Muscle of arm (tissue), 12 donors: Measurements from ENCODE around the gene CFLAR. TPM values are rescaled to one million over a fixed set of nuclear protein-coding genes. Genes with fewer than 3 reads are reported as not detected.
"Not testable (repeated sequence)": the region's sequence is repeated elsewhere in the genome, so short reads cannot be mapped to it uniquely, and the experiment has no call there.

Experiments used
- DNase-seq: peaks from one replicate; pipeline ENCODE4 v3.0.0-alpha.2; 2013
- polyA plus RNA-seq, 12 donors: library from polyadenylated mRNA; unstranded; fragments of 120-200 nt; gene quantifications; one replicate each; pipeline ENCODE4 v1.2.1, GENCODE V29; 2013; ENCODE audit not compliant: insufficient read length in 12 of 12

Gene CFLAR
- polyA plus RNA-seq, 12 donors = 30.8 to 62.4 (median 40.3) TPM; not detected in 1

GRCh38 chr2:201174687-201175086 is 58.7 kb downstream of the CFLAR start:
- DNase-seq = no peak

- DNase-seq = no peak
These were observed 60.1 kb downstream of the CFLAR start for GRCh38 chr2:201176081-201176481.

GRCh38 chr2:201180010-201180409 is 64.0 kb downstream of the CFLAR start:
- DNase-seq = no peak

DNA sequence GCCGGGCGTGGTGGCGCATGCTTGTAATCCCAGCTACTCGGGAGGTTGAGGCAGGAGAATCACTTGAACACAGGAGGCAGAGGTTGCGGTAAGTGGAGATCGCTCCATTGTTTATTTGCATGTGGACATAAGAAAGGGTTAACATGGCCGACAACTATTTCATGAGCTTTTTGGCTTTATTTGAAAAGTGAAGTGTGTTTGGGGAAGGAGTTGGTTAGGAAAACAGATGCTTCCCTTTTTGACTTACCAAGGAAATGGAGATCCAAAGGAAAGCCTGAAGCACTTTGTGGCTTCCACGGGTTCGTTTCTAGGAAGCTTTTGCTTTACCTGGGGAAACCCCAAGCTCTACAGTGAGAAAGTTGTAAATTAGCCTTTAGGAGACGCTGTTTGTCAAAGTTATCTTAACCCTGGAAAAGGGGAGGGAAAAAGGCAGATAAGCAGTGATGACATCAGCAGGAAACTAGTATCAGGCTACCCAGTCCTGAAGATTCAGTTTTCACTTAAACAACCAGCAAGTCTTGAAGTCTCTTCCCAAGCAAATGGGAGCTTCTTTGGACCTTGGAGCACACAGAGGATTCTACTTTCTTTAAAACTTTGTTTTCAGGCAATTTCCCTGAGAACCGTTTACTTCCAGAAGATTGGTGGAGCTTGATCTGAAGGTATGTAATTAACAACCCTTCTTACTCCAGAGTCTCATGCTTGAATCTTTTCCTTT is 66.8 kb downstream of the CFLAR start, which contains the start of gene CASP10:
Gene CASP10 (plus strand): TSS at position 492 of the 715 bp plus-strand sequence. CDS start 2,637 bp downstream, outside the sequence.
- DNase-seq = no peak

DNA sequence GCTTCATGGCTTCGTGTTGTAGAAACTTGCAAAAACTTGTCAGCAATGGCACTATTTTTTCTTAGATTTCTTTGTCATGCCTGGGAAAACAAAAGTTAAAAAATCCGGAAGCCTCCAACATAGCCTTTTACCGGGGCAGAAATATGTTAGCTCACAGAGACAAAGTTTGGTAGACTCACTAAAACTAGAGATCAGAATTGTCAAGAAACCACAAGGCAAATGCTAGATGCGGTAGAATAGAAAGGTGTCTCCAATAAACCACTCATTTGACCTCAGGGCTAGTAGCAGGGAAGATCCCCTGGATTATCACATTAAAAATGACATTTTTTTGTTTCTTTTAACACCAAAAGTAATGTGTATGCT is 67.4 kb downstream of the CFLAR start:
- no peak for DNase-seq

DNA sequence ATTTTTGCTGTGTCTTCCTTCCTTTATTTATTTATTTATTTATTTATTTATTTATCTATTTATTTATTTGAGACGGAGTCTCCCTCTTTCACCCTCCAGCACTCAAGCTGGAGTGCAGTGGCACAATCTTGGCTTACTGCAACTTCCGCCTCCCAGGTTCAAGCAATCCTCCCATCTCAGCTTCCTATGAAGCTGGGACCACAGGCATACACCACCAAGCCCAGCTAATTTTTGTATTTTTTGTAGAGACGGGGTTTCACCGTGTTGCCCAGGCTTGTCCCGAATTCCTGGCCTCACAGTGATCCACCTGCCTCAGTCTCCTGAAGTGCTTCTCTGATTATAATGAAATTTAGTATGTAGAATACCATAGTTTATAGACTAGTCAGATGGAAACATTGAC is 67.9 kb downstream of the CFLAR start:
- DNase-seq = not testable (repeated sequence)

GRCh38 chr2:201184248-201184647 is 68.3 kb downstream of the CFLAR start:
- DNase-seq = not testable (repeated sequence)

GRCh38 chr2:201185863-201186262 is 69.9 kb downstream of the CFLAR start:
- no peak for DNase-seq

GRCh38 chr2:201186982-201187381 is 71.0 kb downstream of the CFLAR start:
- no peak for DNase-seq

DNA sequence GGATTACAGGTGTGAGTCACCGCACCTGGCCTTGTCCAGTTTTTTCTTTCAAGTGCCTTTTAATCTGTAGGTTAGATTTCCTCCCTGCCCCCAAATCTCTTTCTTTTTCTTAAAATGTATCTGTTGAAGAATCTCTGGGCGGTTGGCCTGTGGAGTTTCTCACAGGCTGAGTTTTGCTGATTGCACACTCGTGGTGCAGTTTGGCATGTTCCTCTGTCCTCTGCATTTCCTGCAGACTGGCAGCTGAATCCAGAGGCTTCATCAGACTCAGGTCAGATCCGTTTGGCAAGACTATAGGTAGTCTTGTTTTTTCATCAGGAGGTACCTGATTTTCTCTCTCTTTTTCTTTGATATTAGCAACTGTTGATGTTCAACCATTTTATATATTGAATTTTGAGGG is 72.5 kb downstream of the CFLAR start:
- DNase-seq = no peak

- no peak for DNase-seq
These were observed 75.3 kb downstream of the CFLAR start for GRCh38 chr2:201191132-201191875.

DNA sequence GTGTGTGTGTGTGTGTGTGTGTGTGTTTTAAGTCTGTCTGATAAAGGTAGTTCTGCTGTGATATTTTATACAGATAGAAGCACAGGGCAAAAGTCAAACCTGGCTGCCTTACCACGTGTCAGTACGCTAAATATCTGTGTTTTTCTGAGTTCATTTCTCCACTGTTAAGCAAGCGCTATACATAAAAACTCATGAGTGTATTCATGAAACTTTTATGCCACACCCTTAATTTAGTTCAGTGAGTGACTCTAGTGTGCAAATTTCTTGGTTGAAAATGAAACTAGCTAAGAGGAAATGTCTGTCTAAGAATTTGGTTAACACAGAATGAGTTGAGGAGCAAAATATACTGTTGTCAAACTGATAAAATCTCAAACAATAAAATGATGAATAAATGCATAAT is 78.1 kb downstream of the CFLAR start:
- no peak for DNase-seq

GRCh38 chr2:201195331-201195730 is 79.4 kb downstream of the CFLAR start:
- no peak for DNase-seq

DNA sequence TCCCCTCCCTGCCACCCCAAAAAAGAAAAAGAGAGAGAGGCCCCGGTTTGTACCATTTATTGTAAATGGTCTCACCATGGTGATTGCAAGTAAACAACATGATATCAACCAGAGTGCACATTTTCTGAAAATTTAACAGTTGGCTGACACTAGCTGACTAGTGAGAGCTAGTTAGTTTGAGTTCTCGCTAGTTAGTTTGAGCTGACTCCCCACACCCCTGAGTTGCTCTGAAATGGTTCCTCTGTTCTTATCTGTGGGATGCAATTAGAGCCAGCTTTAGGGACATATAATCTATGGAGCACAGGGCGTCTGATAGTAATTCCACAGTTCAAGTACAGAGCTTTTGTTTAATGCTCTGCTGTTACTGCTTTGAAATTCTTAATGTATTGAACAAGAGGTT is 80.0 kb downstream of the CFLAR start:
- no peak for DNase-seq

- no peak for DNase-seq
These were observed 80.8 kb downstream of the CFLAR start for GRCh38 chr2:201196803-201197202.

DNA sequence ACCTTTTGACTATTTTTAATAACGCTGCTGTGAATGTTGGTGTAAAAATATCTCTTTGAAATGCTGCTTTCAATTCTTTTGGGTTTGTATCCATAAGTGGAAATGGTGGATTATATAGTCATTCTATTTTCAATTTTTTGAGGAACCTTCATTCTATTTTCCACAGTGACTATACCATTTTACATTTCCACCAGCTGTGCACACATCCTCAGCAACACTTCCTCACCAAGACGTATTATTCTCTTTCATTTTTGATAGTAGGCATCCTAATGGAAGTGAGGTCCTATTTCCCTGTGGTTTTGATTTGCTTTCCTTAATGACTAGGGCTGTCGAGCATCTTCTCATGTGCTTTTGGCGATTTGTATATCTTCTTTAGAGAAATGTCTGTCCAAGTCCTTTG is 81.8 kb downstream of the CFLAR start:
- no peak for DNase-seq

DNA sequence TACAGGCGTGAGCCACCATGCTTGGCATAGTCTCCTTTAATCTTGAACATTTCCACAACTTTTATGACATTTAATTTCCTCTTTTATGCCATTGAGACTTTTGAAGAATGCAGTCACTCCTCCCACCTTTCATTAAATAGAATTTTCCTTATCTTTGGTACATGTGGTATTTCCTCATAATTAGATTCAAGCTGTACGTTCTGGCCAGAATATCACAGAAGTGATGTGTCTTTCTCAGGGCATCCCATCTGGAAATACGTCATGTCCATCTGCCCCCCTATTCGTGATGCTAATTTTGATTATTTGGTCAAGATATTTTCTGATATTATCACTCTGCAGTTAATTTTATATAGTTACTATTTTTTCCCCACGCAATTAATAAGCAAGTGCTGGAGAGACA is 83.9 kb downstream of the CFLAR start:
- no peak for DNase-seq

- no peak for DNase-seq
These were observed 84.4 kb downstream of the CFLAR start for GRCh38 chr2:201200345-201200744.

- no peak for DNase-seq
These were observed 85.4 kb downstream of the CFLAR start for GRCh38 chr2:201201371-201201770.

GRCh38 chr2:201203916-201204654 is 88.1 kb downstream of the CFLAR start:
- no peak for DNase-seq

DNA sequence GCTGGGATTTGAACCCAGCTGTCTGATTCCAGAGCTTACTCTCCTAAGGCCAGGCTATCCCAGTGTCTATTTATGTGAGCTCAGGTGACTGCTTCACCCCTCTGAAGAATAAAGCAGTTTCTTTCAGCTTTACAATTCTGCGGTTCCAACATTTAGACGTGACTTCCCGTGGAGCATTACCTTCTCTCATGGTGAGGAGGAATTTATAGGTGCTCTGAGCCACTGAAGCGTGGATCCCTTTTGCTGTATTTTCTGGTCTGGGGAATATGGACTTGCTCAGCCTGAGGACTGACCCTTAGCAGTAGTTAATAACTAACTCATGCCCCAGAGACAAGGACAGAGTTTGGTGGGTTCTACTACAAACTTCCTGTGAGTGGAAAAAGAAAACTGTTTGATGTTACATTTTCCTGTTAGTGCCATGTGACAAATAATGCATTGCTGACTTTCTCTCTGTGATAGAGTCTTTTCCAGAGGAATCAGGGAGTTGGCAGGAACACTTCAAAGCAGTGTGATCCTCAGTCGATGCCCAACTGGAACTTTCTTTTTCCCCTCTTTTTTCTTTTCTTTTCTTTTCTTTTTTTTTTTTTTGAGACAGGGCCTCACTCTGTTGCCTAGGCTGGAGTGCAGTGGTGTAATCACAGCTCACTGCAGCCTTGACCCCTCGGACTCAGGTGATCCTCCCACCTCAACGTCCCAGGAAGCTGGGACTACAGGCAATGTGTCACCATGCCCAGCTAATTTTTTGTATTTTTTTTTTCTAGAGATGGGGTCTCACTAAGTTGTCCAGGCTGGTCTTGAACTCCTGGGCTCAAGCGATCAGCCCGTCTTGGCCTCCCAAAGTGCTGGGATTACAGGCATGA is 88.9 kb downstream of the CFLAR start:
- DNase-seq = no peak

DNA sequence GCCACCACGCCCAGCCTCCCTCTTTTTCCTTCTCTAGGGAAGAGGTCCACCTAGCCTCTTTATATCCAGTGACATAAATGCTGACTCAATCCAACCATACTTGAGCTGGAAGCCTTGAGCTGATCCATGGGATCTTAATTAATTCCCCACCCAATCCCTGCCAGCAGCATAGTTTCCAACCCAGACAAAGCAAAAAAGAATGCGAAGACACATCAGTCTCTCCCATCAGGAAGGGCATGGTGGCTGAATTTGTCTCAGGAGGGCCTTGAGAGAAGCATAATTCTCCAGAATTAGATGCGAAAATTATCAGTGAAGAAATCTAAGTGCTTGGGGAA is 89.5 kb downstream of the CFLAR start:
- DNase-seq = no peak
